PC-3 (cell line): ENCODE results near the gene ATXN2L. TPM values are rescaled to one million over a fixed set of nuclear protein-coding genes. Genes with fewer than 3 reads are reported as not detected.
A peak's percentile ranks its signal among the peaks of the same experiment; 100 is the strongest.

Experiments used
- ATAC-seq: fragments of 200-7000 bp; cut with Tn5 transposase; 2 replicates; pipeline ENCODE4 v1.9.1; 2020; ENCODE audit warnings: mild to moderate bottlenecking, moderate library complexity
- BruUV-seq: library from RNA; stranded (reverse); fragments of 400-500 nt; replicated peaks from 2 replicates; lab custom pipeline; 2021; lab: Mats Ljungman, UMichigan
- CTCF ChIA-PET: fragments of 300-600 bp; sonication (Branson Sonifier 250); formaldehyde crosslinking; loops from one replicate; lab custom pipeline; 2022; ENCODE audit warnings: antibody characterized with exemption; lab: Charles Lee
- POLR2A ChIA-PET: fragments of 300-600 bp; sonication (Branson Sonifier 250); formaldehyde crosslinking; loops from one replicate; lab custom pipeline; 2022; ENCODE audit warnings: antibody characterized with exemption; ENCODE audit not compliant: unreplicated experiment; lab: Charles Lee
- DNase-seq: peaks from one replicate; pipeline ENCODE4 v3.0.0-alpha.2; 2015
- H2AFZ ChIP-seq: fragments of 300-600 bp; sonication (generic); 2 replicates; pipeline ENCODE4 v1.6.0; 2016; ENCODE audit warnings: antibody characterized with exemption, low read length
- H3F3A ChIP-seq: fragments of 300-600 bp; sonication (generic); one replicate; pipeline ENCODE4 v1.6.0; 2017; ENCODE audit warnings: antibody characterized with exemption, low read length, control low read depth, mild to moderate bottlenecking; ENCODE audit not compliant: unreplicated experiment
- H3K27ac ChIP-seq: fragments of 300-600 bp; sonication (generic); 2 replicates; pipeline ENCODE4 v1.5.1; 2016; ENCODE audit warnings: mild to moderate bottlenecking, low read length
- H3K27me3 ChIP-seq: fragments of 300-600 bp; sonication (generic); 2 replicates; pipeline ENCODE4 v1.6.1; 2016; ENCODE audit warnings: low read length, mixed read lengths
- H3K36me3 ChIP-seq: fragments of 300-600 bp; sonication (generic); 2 replicates; pipeline ENCODE4 v1.6.1; 2016; ENCODE audit warnings: low read depth, mixed run types, low read length, mixed read lengths
- H3K4me1 ChIP-seq: fragments of 300-600 bp; sonication (generic); 2 replicates; pipeline ENCODE4 v1.5.1; 2016; ENCODE audit warnings: low read length; ENCODE audit not compliant: insufficient read depth
- H3K4me2 ChIP-seq: fragments of 300-600 bp; sonication (generic); 2 replicates; pipeline ENCODE4 v1.6.0; 2016; ENCODE audit warnings: low read length
- H3K4me3 ChIP-seq: fragments of 300-600 bp; sonication (generic); 2 replicates; pipeline ENCODE4 v1.5.1; 2016; ENCODE audit warnings: mild to moderate bottlenecking, low read length, mixed read lengths
- H3K79me2 ChIP-seq: fragments of 300-600 bp; sonication (generic); 2 replicates; pipeline ENCODE4 v1.6.1; 2017; ENCODE audit warnings: low read length, mixed read lengths
- H3K9ac ChIP-seq: fragments of 300-600 bp; sonication (generic); 2 replicates; pipeline ENCODE4 v1.6.0; 2016; ENCODE audit warnings: mild to moderate bottlenecking, low read length
- H3K9me2 ChIP-seq: fragments of 300-600 bp; sonication (generic); replicated peaks from 2 replicates; pipeline ENCODE4 v1.6.1; 2016; ENCODE audit warnings: mixed run types, low read length, mixed read lengths
- H3K9me3 ChIP-seq: fragments of 300-600 bp; sonication (generic); 2 replicates; pipeline ENCODE4 v1.6.1; 2016; ENCODE audit warnings: low read length, mixed read lengths
- H4K20me1 ChIP-seq: fragments of 300-600 bp; sonication (generic); 2 replicates; pipeline ENCODE4 v1.6.1; 2016; ENCODE audit warnings: low read length, mixed read lengths
- EZH2 ChIP-seq: fragments of 300-600 bp; sonication (generic); IDR thresholded peaks from one replicate; pipeline ENCODE4 v1.6.1; 2017; ENCODE audit warnings: antibody characterized with exemption, mild to moderate bottlenecking, low read length; ENCODE audit not compliant: unreplicated experiment
- EZH2phosphoT487 ChIP-seq: fragments of 300-600 bp; sonication (generic); IDR thresholded peaks from 2 replicates; pipeline ENCODE4 v1.6.1; 2018; ENCODE audit warnings: mild to moderate bottlenecking, antibody characterized with exemption, low read length, borderline replicate concordance
- intact Hi-C: fragments of 100-400 bp; cut with micrococcal nuclease; formaldehyde crosslinking; loops from 2 replicates; pipeline ENCODE4 v1.9.0; 2023
- total RNA-seq: library from RNA; depleted of rRNA; stranded (reverse); fragments of >200 nt; gene quantifications from 2 replicates; pipeline ENCODE4 v1.2.3, GENCODE V29; 2014
- TF ChIP-seq, protein P1 (sequence below): fragments of 300-600 bp; sonication (generic); conservative IDR thresholded peaks from 2 replicates; pipeline ENCODE4 v1.5.1; 2017; ENCODE audit warnings: antibody characterized with exemption, low read depth, mild to moderate bottlenecking, low read length

Gene ATXN2L
- total RNA-seq, 1 experiment from 2014 or later = 65.8 TPM

DNA sequence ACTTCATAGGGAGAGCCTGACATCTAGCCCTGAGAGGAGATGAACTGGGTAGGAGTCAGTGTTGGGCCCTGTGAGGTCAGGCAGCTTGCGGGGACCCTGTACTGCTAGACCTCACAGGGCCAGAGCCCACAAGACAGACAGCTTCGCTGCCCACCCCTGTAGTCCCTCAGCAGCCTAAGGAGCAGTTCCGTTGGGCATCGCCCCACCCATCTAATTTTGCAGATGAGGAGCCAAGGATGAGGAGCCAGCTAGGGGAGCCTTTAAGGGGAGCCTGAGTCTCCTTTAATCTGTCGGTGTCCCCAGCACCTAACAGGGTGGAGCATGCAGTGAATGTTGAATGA is 24.1 kb downstream of the ATXN2L start:
- Histone ChIP-seq H3F3A (no peaks in the 10 kb centered on the region), H3K4me2 (peak overlapping the region; percentile 86), H4K20me1 (no peaks in the 10 kb centered on the region), H3K9me3 (no peaks in the 10 kb centered on the region), H3K79me2 (peaks cover 31% of the 10 kb centered on the region), H3K27ac (no peak overlapping the region), H3K4me3 (peak overlapping the region; percentile 100), H2AFZ (peak overlapping the region; percentile 76), H3K9me2 (no peaks in the 10 kb centered on the region), H3K36me3 (peaks cover 19% of the 10 kb centered on the region; the same call in 1 of the 2 replicates), H3K27me3 (no peaks in the 10 kb centered on the region), H3K9ac (peak overlapping the region; percentile 98), H3K4me1 (0 out of 2 replicates have a peak, but pooled peaks cover 7% of the 10 kb centered on the region)
- ATAC-seq (peak; percentile 3; the same call in 1 of the 2 replicates), DNase-seq (no peak)
- POLR2A ChIA-PET = interaction anchor here (0.5 kb wide), 1 partner anchor 23 kb away, joined by 4 read pairs; no protein-coding TSS in a partner anchor
- no TSS peak for BruUV-seq
- CTCF ChIA-PET = no interaction called here
- intact Hi-C loops = loop anchor here (1.0 kb wide), 1 partner anchor 16 kb away; the partner anchor contains the start of gene SH2B1
- TF ChIP-seq, protein P1, sequence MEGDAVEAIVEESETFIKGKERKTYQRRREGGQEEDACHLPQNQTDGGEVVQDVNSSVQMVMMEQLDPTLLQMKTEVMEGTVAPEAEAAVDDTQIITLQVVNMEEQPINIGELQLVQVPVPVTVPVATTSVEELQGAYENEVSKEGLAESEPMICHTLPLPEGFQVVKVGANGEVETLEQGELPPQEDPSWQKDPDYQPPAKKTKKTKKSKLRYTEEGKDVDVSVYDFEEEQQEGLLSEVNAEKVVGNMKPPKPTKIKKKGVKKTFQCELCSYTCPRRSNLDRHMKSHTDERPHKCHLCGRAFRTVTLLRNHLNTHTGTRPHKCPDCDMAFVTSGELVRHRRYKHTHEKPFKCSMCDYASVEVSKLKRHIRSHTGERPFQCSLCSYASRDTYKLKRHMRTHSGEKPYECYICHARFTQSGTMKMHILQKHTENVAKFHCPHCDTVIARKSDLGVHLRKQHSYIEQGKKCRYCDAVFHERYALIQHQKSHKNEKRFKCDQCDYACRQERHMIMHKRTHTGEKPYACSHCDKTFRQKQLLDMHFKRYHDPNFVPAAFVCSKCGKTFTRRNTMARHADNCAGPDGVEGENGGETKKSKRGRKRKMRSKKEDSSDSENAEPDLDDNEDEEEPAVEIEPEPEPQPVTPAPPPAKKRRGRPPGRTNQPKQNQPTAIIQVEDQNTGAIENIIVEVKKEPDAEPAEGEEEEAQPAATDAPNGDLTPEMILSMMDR = no peak
- TF ChIP-seq EZH2 (no peak), EZH2phosphoT487 (no peak)

DNA sequence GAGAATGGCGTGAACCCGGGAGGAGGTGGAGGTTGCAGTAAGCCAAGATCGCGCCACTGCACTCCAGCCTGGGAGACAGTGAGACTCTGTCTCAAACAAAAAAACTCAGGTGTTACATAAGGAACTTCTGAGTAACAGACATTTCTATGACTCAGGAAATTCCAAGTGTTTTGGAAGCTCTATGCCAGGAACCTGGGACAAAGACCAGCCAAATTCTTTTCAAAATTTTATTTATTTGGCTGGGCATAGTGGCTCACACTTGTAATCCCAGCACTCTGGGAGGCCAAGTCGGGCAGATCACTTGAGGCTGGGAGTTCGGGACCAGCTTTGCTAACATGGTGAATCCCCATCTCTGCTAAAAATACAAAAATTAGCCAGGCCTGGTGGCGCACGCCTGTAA is 35.6 kb downstream of the ATXN2L start:
- Histone ChIP-seq H3K27ac (peak overlapping the region; percentile 20; the same call in 1 of the 2 replicates), H3K9me2 (no peaks in the 10 kb centered on the region), H3K4me3 (no peak overlapping the region), H3K9me3 (no peaks in the 10 kb centered on the region), H4K20me1 (no peaks in the 10 kb centered on the region), H3K36me3 (no peaks in the 10 kb centered on the region), H3F3A (no peaks in the 10 kb centered on the region), H3K4me2 (no peak overlapping the region), H3K4me1 (peaks cover 11% of the 10 kb centered on the region; the same call in 1 of the 2 replicates), H2AFZ (no peak overlapping the region), H3K27me3 (no peaks in the 10 kb centered on the region), H3K79me2 (peaks cover 16% of the 10 kb centered on the region), H3K9ac (no peak overlapping the region)
- intact Hi-C loops = no loop called here
- no peak for TF ChIP-seq EZH2phosphoT487
- no peak for TF ChIP-seq EZH2
- TF ChIP-seq, protein P1 = no peak
- no TSS peak for BruUV-seq
- CTCF ChIA-PET = no interaction called here
- POLR2A ChIA-PET = no interaction called here
- ATAC-seq (no peak), DNase-seq (peak; percentile 66)

DNA sequence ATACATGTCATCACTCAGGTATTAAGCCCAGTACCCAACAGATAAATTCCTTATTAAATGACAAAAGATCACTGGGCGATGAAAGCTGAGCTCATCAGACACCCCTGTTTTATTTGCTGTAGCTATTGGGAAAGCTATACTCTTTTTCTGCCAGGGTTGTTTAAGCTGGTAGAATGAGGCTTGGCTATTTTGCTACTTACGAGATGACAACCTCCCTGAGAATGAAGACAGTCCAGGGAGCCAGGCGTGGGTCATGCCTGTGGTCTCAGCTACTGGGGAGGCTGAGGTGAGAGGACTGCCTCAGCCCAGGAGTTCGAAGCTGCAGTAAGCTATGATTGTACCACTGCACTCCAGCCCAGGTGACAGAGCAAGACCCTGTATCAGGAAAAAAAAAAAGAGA is 36.5 kb downstream of the ATXN2L start:
- Histone ChIP-seq H3K27ac (no peak overlapping the region), H3K9me3 (no peaks in the 10 kb centered on the region), H3K36me3 (no peaks in the 10 kb centered on the region), H3F3A (no peaks in the 10 kb centered on the region), H3K27me3 (no peaks in the 10 kb centered on the region), H3K4me2 (no peak overlapping the region), H3K4me1 (peaks cover 11% of the 10 kb centered on the region), H3K9ac (no peak overlapping the region), H3K79me2 (peaks cover 25% of the 10 kb centered on the region), H3K4me3 (no peak overlapping the region), H2AFZ (no peak overlapping the region), H4K20me1 (no peaks in the 10 kb centered on the region), H3K9me2 (no peaks in the 10 kb centered on the region)
- ChIA-PET POLR2A (no interaction called here), CTCF (no interaction called here)
- no TSS peak for BruUV-seq
- no peak for ATAC-seq
- no peak for TF ChIP-seq EZH2phosphoT487
- TF ChIP-seq, protein P1 = no peak
- TF ChIP-seq EZH2 = no peak
- no peak for DNase-seq
- intact Hi-C loops = no loop called here
